T-cell (primary cell): Measurements from ENCODE around the gene SCLY. TPM values are rescaled to one million over a fixed set of nuclear protein-coding genes. Genes with fewer than 3 reads are reported as not detected.

ENCODE experiments used
- ATAC-seq, 4 experiments: fragments of 200-7000 bp in 3 of 4; fragments of 150-1000 bp in 1 of 4; cut with Tn5 transposase; replicated peaks in 1 of 4; 1 replicate in 3 of 4; 2 replicates in 1 of 4; pipeline ENCODE4 v1.10.0; 2021; ENCODE audit warnings: moderate library complexity in 3 of 4, mild to moderate bottlenecking in 2 of 4, moderate number of reproducible peaks in 1 of 4
- CTCF ChIA-PET, 2 donors: fragments of 300-600 bp; sonication (Branson Sonifier 250); formaldehyde crosslinking; loops; one replicate each; lab custom pipeline; 2022; ENCODE audit warnings: antibody characterized with exemption in 2 of 2; lab: Charles Lee
- POLR2A ChIA-PET, 2 donors: fragments of 300-600 bp; sonication (Branson Sonifier 250); formaldehyde crosslinking; loops; one replicate each; lab custom pipeline; 2022; ENCODE audit warnings: antibody characterized with exemption in 2 of 2; lab: Charles Lee
- DNase-seq, 35 experiments: peaks; one replicate each; pipeline versions ENCODE4 v3.0.0 to v3.0.0-alpha.2; 2013 to 2023
- H3K27ac ChIP-seq: one replicate; pipeline ENCODE4 v1.5.1; 2013; ENCODE audit warnings: low read length
- H3K27me3 ChIP-seq, 2 experiments: replicated peaks in 1 of 2; 1 replicate in 1 of 2; 2 replicates in 1 of 2; pipeline versions ENCODE4 v1.6.1 to v1.7.0; 2013; ENCODE audit warnings: low read length in 1 of 2, mixed read lengths in 1 of 2; ENCODE audit not compliant: control insufficient read depth in 2 of 2, insufficient read depth in 2 of 2; ENCODE audit errors: extremely low read depth in 1 of 2
- H3K36me3 ChIP-seq, 2 donors: 1 replicate in 1 of 2; 2 replicates in 1 of 2; pipeline versions ENCODE4 v1.6.1 to v1.7.0; 2013; ENCODE audit warnings: low read length in 1 of 2; ENCODE audit not compliant: control insufficient read depth in 2 of 2, insufficient read depth in 1 of 2; ENCODE audit errors: extremely low read depth in 1 of 2
- H3K4me1 ChIP-seq, 2 experiments: 1 replicate in 1 of 2; 2 replicates in 1 of 2; pipeline versions ENCODE4 v1.6.1 to v1.7.0; 2013; ENCODE audit warnings: low read length in 2 of 2, mixed read lengths in 1 of 2; ENCODE audit not compliant: insufficient read depth in 2 of 2, control insufficient read depth in 1 of 2; ENCODE audit errors: extremely low read depth in 1 of 2
- H3K4me3 ChIP-seq, 2 donors: 1 replicate in 1 of 2; 2 replicates in 1 of 2; pipeline versions ENCODE4 v1.5.1 to v1.7.0; 2013; ENCODE audit warnings: mild to moderate bottlenecking in 2 of 2, low read length in 1 of 2, moderate library complexity in 1 of 2; ENCODE audit not compliant: control insufficient read depth in 1 of 2; ENCODE audit errors: extremely low read depth in 1 of 2
- H3K9me3 ChIP-seq: 2 replicates; pipeline ENCODE4 v1.7.0; 2013
- H3K27ac Mint-ChIP-seq, 2 donors: one replicate each; pipeline ENCODE4 v1.8.0; 2020 to 2021; ENCODE audit warnings: mild to moderate bottlenecking in 2 of 2, mixed read lengths in 2 of 2
- H3K27me3 Mint-ChIP-seq, 2 donors: one replicate each; pipeline ENCODE4 v1.8.0; 2021 to 2022; ENCODE audit warnings: mixed read lengths in 2 of 2
- H3K36me3 Mint-ChIP-seq: one replicate; pipeline ENCODE4 v1.8.0; 2021; ENCODE audit warnings: mixed read lengths
- H3K4me1 Mint-ChIP-seq, 3 donors: one replicate each; pipeline ENCODE4 v1.8.0; 2020 to 2022; ENCODE audit warnings: mixed read lengths in 3 of 3, mild to moderate bottlenecking in 1 of 3
- H3K4me3 Mint-ChIP-seq, 3 donors: one replicate each; pipeline ENCODE4 v1.8.0; 2020 to 2022; ENCODE audit warnings: mild to moderate bottlenecking in 3 of 3, mixed read lengths in 3 of 3, moderate library complexity in 3 of 3
- H3K9me3 Mint-ChIP-seq, 3 donors: one replicate each; pipeline ENCODE4 v1.8.0; 2020 to 2022; ENCODE audit warnings: mixed read lengths in 3 of 3
- WGBS: methylation state at CpG from one replicate; pipeline ENCODE4 v1.1.5; 2013; ENCODE audit warnings: missing lambda C conversion rate; ENCODE audit not compliant: insufficient coverage; 5-methylcytosine and 5-hydroxymethylcytosine counted together
- total RNA-seq, 35 experiments: library from RNA in 6 of 35; stranded (reverse) in 6 of 35; fragments of 120-200 nt in 1 of 35; gene quantifications; one replicate each; pipeline versions ENCODE4 v1.2.1 to v1.2.4 and lab custom pipeline; 2013 to 2026

The SCLY gene
- total RNA-seq, 5 donors from 2014 or later (not counting 1 experiment from before 2014, with no cell fraction given): 19.2 to 30.0 (median 25.2) TPM

DNA sequence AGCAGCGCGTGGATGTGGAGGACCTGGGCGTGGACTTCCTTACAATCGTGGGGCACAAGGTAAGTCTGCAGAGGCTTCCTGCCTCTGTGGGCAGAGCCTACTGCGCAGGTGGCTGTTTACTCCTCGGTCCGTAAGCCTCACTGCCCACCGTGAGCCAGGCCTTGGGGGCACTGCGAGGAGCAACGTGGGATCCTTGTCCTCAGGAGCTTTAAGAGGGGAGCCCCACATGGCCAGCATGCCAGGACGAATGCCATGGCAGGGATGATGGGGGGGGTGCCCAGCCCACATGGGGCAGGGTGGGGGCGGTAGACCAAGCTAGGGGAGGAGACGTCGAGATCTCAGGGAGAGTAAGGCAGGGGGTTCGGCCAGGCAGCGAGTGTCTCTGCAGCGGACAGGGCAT lies 21.4 kb downstream of the SCLY start:
- CTCF ChIA-PET: no interaction called here
- H3K4me3 Mint-ChIP-seq: no peak overlapping the region
- 95% methylated on average over 15 of the region's 17 CpGs for WGBS

GRCh38 chr2:238082827-238083226 lies 22.0 kb downstream of the SCLY start:
- H3K27ac ChIP-seq: no peak overlapping the region
- H3K9me3 Mint-ChIP-seq: no peaks in the 10 kb centered on the region
- no peak for DNase-seq
- peaks cover 5 to 8% (median 7%) of the 10 kb centered on the region in 3 donors for H3K4me1 Mint-ChIP-seq
- no peak overlapping the region for H3K4me3 ChIP-seq
- H3K27me3 ChIP-seq: no peaks in the 10 kb centered on the region
- WGBS: 98% methylated on average over 7 of the region's 7 CpGs
- H3K4me3 Mint-ChIP-seq: no peak overlapping the region
- H3K36me3 Mint-ChIP-seq: peaks cover 66% of the 10 kb centered on the region
- no peaks in the 10 kb centered on the region for H3K9me3 ChIP-seq
- peaks cover 6 to 42% of the 10 kb centered on the region in 2 donors for H3K36me3 ChIP-seq
- no peaks in the 10 kb centered on the region for H3K4me1 ChIP-seq
- POLR2A ChIA-PET: no interaction called here
- no peak for ATAC-seq
- no peak overlapping the region for H3K27ac Mint-ChIP-seq
- no peaks in the 10 kb centered on the region for H3K27me3 Mint-ChIP-seq
- CTCF ChIA-PET: no interaction called here

More for the DNA sequence above, 21.4 kb downstream of the SCLY start:
- no peak for ATAC-seq
- H3K36me3 Mint-ChIP-seq: peaks cover 71% of the 10 kb centered on the region
- POLR2A ChIA-PET: no interaction called here
- Histone ChIP-seq H3K9me3 (peaks cover 3% of the 10 kb centered on the region), H3K4me1 (no peaks in the 10 kb centered on the region), H3K27me3 (no peaks in the 10 kb centered on the region), H3K4me3 (no peak overlapping the region), H3K36me3 (peaks cover 12 to 48% of the 10 kb centered on the region in 2 donors), H3K27ac (no peak overlapping the region)
- H3K4me1 Mint-ChIP-seq: peaks cover 3 to 6% (median 3%) of the 10 kb centered on the region in 3 donors
- no peak for DNase-seq
- no peaks in the 10 kb centered on the region for H3K27me3 Mint-ChIP-seq
- no peak overlapping the region for H3K27ac Mint-ChIP-seq
- H3K9me3 Mint-ChIP-seq: no peaks in the 10 kb centered on the region

DNA sequence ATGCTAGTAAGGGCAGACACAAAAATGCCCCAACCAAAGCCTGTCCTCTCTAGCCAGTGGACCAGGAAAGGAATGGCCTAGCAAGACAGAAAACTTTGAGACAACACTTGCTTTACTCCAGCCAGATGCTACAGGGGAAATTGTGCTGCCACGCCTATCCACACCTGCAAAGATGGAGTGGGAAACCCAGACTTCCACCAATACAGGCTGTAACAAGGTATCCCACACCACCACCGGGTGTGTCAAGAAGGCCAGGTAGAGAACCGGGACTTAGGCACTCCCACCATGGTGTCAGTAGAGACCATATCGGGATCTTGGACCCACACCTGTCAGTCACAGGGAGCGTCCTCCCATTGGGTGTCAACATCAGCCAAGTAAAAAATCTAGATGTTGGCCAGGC lies 23.1 kb downstream of the SCLY start:
- H3K27me3 Mint-ChIP-seq: no peaks in the 10 kb centered on the region
- no peak overlapping the region for H3K27ac Mint-ChIP-seq
- peaks cover 6 to 40% of the 10 kb centered on the region in 2 donors for H3K36me3 ChIP-seq
- H3K4me1 Mint-ChIP-seq: peaks cover 5 to 8% (median 7%) of the 10 kb centered on the region in 3 donors
- ChIA-PET POLR2A (no interaction called here), CTCF (no interaction called here)
- H3K4me1 ChIP-seq: no peaks in the 10 kb centered on the region
- 100% methylated on average over 1 of the region's 5 CpGs for WGBS
- H3K27me3 ChIP-seq: no peaks in the 10 kb centered on the region
- peaks cover 64% of the 10 kb centered on the region for H3K36me3 Mint-ChIP-seq
- H3K9me3 ChIP-seq: no peaks in the 10 kb centered on the region
- H3K4me3 ChIP-seq: no peak overlapping the region
- ATAC-seq: no peak
- H3K4me3 Mint-ChIP-seq: no peak overlapping the region
- no peak for DNase-seq
- H3K9me3 Mint-ChIP-seq: no peaks in the 10 kb centered on the region
- no peak overlapping the region for H3K27ac ChIP-seq

GRCh38 chr2:238084761-238085160 lies 24.0 kb downstream of the SCLY start:
- Mint-ChIP-seq H3K36me3 (peaks cover 58% of the 10 kb centered on the region), H3K4me3 (no peak overlapping the region), H3K27ac (no peak overlapping the region), H3K9me3 (no peaks in the 10 kb centered on the region), H3K4me1 (peaks cover 5 to 8% (median 7%) of the 10 kb centered on the region in 3 donors), H3K27me3 (no peaks in the 10 kb centered on the region)
- no peaks in the 10 kb centered on the region for H3K9me3 ChIP-seq
- H3K27me3 ChIP-seq: no peaks in the 10 kb centered on the region
- peaks cover 6 to 40% of the 10 kb centered on the region in 2 donors for H3K36me3 ChIP-seq
- WGBS: 83% methylated on average over 1 of the region's 7 CpGs
- H3K4me1 ChIP-seq: no peaks in the 10 kb centered on the region
- DNase-seq (no peak), ATAC-seq (no peak)
- POLR2A ChIA-PET: no interaction called here
- CTCF ChIA-PET: no interaction called here
- H3K4me3 ChIP-seq: no peak overlapping the region
- H3K27ac ChIP-seq: no peak overlapping the region

GRCh38 chr2:238085899-238086298 lies 25.1 kb downstream of the SCLY start:
- H3K4me1 ChIP-seq: no peaks in the 10 kb centered on the region
- no peaks in the 10 kb centered on the region for H3K27me3 ChIP-seq
- WGBS: no CpG with 5 or more reads among the region's 3 CpGs
- Mint-ChIP-seq H3K36me3 (peaks cover 50% of the 10 kb centered on the region), H3K9me3 (no peaks in the 10 kb centered on the region), H3K4me3 (no peak overlapping the region), H3K4me1 (peaks cover 5 to 8% (median 7%) of the 10 kb centered on the region in 3 donors), H3K27me3 (no peaks in the 10 kb centered on the region), H3K27ac (no peak overlapping the region)
- no peak overlapping the region for H3K27ac ChIP-seq
- ChIA-PET CTCF (no interaction called here), POLR2A (no interaction called here)
- ATAC-seq (no peak), DNase-seq (no peak)
- no peak overlapping the region for H3K4me3 ChIP-seq
- H3K36me3 ChIP-seq: peaks cover 6 to 33% of the 10 kb centered on the region in 2 donors
- no peaks in the 10 kb centered on the region for H3K9me3 ChIP-seq

DNA sequence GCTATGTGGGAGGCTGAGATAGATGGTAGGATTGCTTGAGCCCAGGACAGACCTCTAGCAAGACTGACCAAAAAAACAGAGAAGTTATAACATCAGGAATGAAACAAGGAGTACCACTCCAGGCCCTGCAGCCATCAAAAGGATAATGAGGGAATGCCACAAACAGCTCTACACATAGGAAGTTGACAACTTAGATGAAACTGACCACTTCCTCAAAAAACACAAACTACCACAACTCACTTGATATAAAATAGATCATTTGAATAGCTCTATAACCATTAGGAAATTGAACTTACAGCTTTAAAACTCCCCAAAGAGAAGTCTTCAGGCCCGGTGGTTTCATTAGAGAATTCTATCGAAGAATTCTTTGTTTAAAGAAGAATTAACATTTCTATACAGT lies 26.4 kb downstream of the SCLY start:
- H3K4me3 Mint-ChIP-seq: no peak overlapping the region
- no peaks in the 10 kb centered on the region for H3K9me3 Mint-ChIP-seq
- Histone ChIP-seq H3K27ac (no peak overlapping the region), H3K4me3 (no peak overlapping the region), H3K36me3 (peaks cover 6 to 22% of the 10 kb centered on the region in 2 donors), H3K27me3 (no peaks in the 10 kb centered on the region), H3K4me1 (no peaks in the 10 kb centered on the region), H3K9me3 (no peaks in the 10 kb centered on the region)
- ChIA-PET POLR2A (interaction anchor here in 1 of 2 donors (0.7 kb wide), 1 partner anchor 86 kb away, joined by 4 read pairs; no protein-coding TSS in a partner anchor), CTCF (interaction anchor here in 1 of 2 donors (0.7 kb wide), 1 partner anchor 283 kb away, joined by 3 read pairs; no protein-coding TSS in a partner anchor)
- H3K27ac Mint-ChIP-seq: no peak overlapping the region
- H3K27me3 Mint-ChIP-seq: no peaks in the 10 kb centered on the region
- no peak for ATAC-seq
- H3K36me3 Mint-ChIP-seq: peaks cover 44% of the 10 kb centered on the region
- peaks cover 5 to 8% (median 7%) of the 10 kb centered on the region in 3 donors for H3K4me1 Mint-ChIP-seq
- WGBS: no CpG with 5 or more reads among the region's 2 CpGs
- DNase-seq: no peak

DNA sequence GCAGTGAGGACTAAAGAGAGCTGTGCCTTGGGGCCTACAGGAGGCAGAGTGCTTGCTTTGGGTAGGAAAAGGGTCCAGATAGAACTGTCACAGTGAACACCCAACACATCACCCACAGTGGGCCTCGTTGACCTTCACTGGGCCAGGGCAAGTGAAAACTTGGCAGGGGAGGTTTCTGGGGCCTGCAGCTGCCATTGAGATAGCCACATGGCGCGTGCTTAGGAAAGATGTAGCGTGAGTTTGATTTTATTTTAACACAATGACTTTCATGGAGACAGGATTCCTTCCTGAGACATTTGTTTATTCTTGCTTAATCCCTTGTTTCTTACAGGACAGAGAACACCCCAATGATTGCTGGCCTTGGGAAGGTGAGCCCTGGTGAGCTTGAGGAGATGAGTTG lies 30.1 kb downstream of the SCLY start:
- no peak for DNase-seq

More for the DNA sequence above, 30.1 kb downstream of the SCLY start:
- no peak for ATAC-seq
- CTCF ChIA-PET: no interaction called here
- no peaks in the 10 kb centered on the region for H3K9me3 ChIP-seq
- H3K27ac ChIP-seq: no peak overlapping the region
- no peak overlapping the region for H3K4me3 Mint-ChIP-seq
- H3K4me3 ChIP-seq: no peak overlapping the region
- no peaks in the 10 kb centered on the region for H3K9me3 Mint-ChIP-seq
- no peaks in the 10 kb centered on the region for H3K27me3 Mint-ChIP-seq
- no peaks in the 10 kb centered on the region for H3K4me1 ChIP-seq
- peaks cover 22% of the 10 kb centered on the region for H3K36me3 Mint-ChIP-seq
- H3K36me3 ChIP-seq: no peaks in the 10 kb centered on the region
- H3K27ac Mint-ChIP-seq: no peak overlapping the region
- POLR2A ChIA-PET: no interaction called here
- H3K4me1 Mint-ChIP-seq: peaks cover 5 to 7% (median 6%) of the 10 kb centered on the region in 3 donors
- no CpG with 5 or more reads among the region's 4 CpGs for WGBS
- H3K27me3 ChIP-seq: no peaks in the 10 kb centered on the region
